ENCODE data around the gene ATG16L1.

- no peak for TF ChIP-seq POLR2A (IDR thresholded peaks at IDR 0.05)
- TF ChIP-seq CTCF (IDR thresholded peaks at IDR 0.05), result no peak
Observed at GRCh38 chr2:233258211-233258610, 6.7 kb downstream of the ATG16L1 start.

Data from esophagus squamous epithelium (tissue), 4 donors.